Measurements from ENCODE around the gene ANKZF1.

GRCh38 chr2:219181531-219181930 is 48.1 kb upstream of the ANKZF1 start:
- TF ChIP-seq EZH2 (IDR thresholded peaks at IDR 0.05; ENCODE audit: borderline replicate concordance) (no peak), CTCF (IDR thresholded peaks at IDR 0.05; ENCODE audit: poor library complexity) (no peak), EZH2phosphoT487 (IDR thresholded peaks at IDR 0.05; ENCODE audit: low read depth, severe bottlenecking, unreplicated experiment) (no peak)

Measured in hepatocyte (in vitro differentiated cells).